ENCODE results near the gene MARK1. TPM values are rescaled to one million over a fixed set of nuclear protein-coding genes. Genes with fewer than 3 reads are reported as not detected.

Gene MARK1
- total RNA-seq, 1 donor from 2014 or later = 5.7 TPM

DNA sequence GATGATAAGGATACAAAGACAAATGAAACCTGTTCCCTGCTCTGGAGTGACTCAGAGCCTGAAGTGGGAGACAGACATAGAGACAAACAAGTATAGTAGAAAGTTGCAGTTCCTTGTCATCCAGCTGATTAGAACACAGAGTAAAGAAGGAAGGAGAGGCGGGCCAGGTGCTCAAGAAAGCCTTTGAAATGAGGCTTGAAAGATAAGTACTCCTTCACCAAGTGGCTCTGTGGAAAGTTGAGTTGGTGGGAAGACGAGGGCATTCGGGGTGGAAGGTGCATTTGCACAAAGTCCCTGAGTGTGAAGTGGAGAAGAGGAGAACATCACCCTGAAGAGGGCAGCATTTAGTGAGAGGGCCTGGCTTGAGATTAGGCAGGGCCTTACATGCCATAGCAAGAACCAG is 17.0 kb downstream of the MARK1 start:
- Mint-ChIP-seq H3K4me3 (no peak overlapping the region), H3K9me3 (no peaks in the 10 kb centered on the region), H3K4me1 (no peaks in the 10 kb centered on the region), H3K36me3 (ENCODE audit: low read depth) (no peaks in the 10 kb centered on the region), H3K27ac (no peak overlapping the region), H3K27me3 (peaks cover 10% of the 10 kb centered on the region)
- ATAC-seq (ENCODE audit: low read depth) (no peak), DNase-seq (no peak)
- intact Hi-C loops (cut with micrococcal nuclease) = loop anchor here (5.0 kb wide), 1 partner anchor 232 kb away; no protein-coding TSS in a partner anchor
- POLR2A ChIA-PET = no interaction called here
- CTCF ChIA-PET = no interaction called here
- TF ChIP-seq CTCF (IDR thresholded peaks at IDR 0.05) = no peak

GRCh38 chr1:220550811-220551399 is 23.0 kb downstream of the MARK1 start:
- Mint-ChIP-seq H3K36me3 (ENCODE audit: low read depth) (no peaks in the 10 kb centered on the region), H3K4me1 (no peaks in the 10 kb centered on the region), H3K9me3 (no peaks in the 10 kb centered on the region), H3K4me3 (no peak overlapping the region), H3K27ac (no peak overlapping the region), H3K27me3 (peaks cover 5% of the 10 kb centered on the region)
- POLR2A ChIA-PET = no interaction called here
- intact Hi-C loops (cut with micrococcal nuclease) = no loop called here
- CTCF ChIA-PET = no interaction called here
- no peak for ATAC-seq (ENCODE audit: low read depth)
- no peak for DNase-seq
- TF ChIP-seq CTCF (IDR thresholded peaks at IDR 0.05) = no peak

DNA sequence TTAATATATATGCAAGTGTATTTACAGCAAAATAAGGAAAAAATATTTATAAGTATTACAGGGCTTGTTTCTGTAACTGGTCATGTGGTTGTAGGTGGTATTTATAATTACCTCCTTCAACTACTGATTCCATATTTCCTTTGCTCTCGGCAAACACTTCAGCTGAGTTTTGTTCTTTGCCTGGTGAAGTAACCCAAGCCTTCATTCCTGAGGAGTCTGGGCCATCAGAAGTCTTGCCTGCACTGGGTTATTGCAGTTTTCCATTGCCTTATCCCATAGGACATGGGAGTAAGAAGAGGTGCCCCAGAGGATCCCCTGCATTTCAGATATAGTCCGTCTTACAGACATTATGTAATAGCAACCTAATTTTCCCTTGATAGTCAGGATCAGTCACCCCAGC is 23.8 kb downstream of the MARK1 start:
- no peak overlapping the region for H3K27ac Mint-ChIP-seq
- POLR2A ChIA-PET = no interaction called here
- no peak for DNase-seq
- CTCF ChIA-PET = no interaction called here
- no peaks in the 10 kb centered on the region for H3K9me3 Mint-ChIP-seq
- no peaks in the 10 kb centered on the region for H3K36me3 Mint-ChIP-seq (ENCODE audit: low read depth)
- intact Hi-C loops (cut with micrococcal nuclease) = no loop called here
- H3K4me1 Mint-ChIP-seq = no peaks in the 10 kb centered on the region
- no peak for TF ChIP-seq CTCF (IDR thresholded peaks at IDR 0.05)
- no peak for ATAC-seq (ENCODE audit: low read depth)
- peaks cover 5% of the 10 kb centered on the region for H3K27me3 Mint-ChIP-seq
- H3K4me3 Mint-ChIP-seq = no peak overlapping the region

- Mint-ChIP-seq H3K27me3 (peaks cover 5% of the 10 kb centered on the region), H3K4me1 (no peaks in the 10 kb centered on the region), H3K4me3 (no peak overlapping the region), H3K36me3 (ENCODE audit: low read depth) (no peaks in the 10 kb centered on the region), H3K27ac (no peak overlapping the region), H3K9me3 (no peaks in the 10 kb centered on the region)
- ChIA-PET POLR2A (no interaction called here), CTCF (no interaction called here)
- no peak for DNase-seq
- no peak for ATAC-seq (ENCODE audit: low read depth)
- intact Hi-C loops (cut with micrococcal nuclease) = no loop called here
- TF ChIP-seq CTCF (IDR thresholded peaks at IDR 0.05) = no peak
Observed at GRCh38 chr1:220552672-220553260, 24.8 kb downstream of the MARK1 start.

- H3K27me3 Mint-ChIP-seq = peaks cover 2% of the 10 kb centered on the region
Observed at GRCh38 chr1:220556641-220557040, 28.7 kb downstream of the MARK1 start.

More at GRCh38 chr1:220556641-220557040, 28.7 kb downstream of the MARK1 start:
- intact Hi-C loops (cut with micrococcal nuclease) = no loop called here
- Mint-ChIP-seq H3K36me3 (ENCODE audit: low read depth) (no peaks in the 10 kb centered on the region), H3K9me3 (no peaks in the 10 kb centered on the region), H3K27ac (no peak overlapping the region), H3K4me3 (no peak overlapping the region), H3K4me1 (no peaks in the 10 kb centered on the region)
- ChIA-PET POLR2A (no interaction called here), CTCF (no interaction called here)
- TF ChIP-seq CTCF (IDR thresholded peaks at IDR 0.05) = no peak
- no peak for DNase-seq
- ATAC-seq (ENCODE audit: low read depth) = no peak
